Activated B cell treated with CpG ODN at 0.5 μM for 24 hours (primary cell): ENCODE measurements around the gene TMEM220. TPM values are rescaled to one million over a fixed set of nuclear protein-coding genes. Genes with fewer than 3 reads are reported as not detected.
A peak's percentile ranks its signal among the peaks of the same experiment; 100 is the strongest.

ENCODE experiments used
- ATAC-seq: fragments of 200-7000 bp; cut with Tn5 transposase; one replicate; pipeline ENCODE4 v1.10.0; 2021; ENCODE audit warnings: low read depth, mild to moderate bottlenecking, moderate library complexity
- CTCF ChIA-PET: fragments of 350-600 bp; sonication (Branson Sonifier 250); formaldehyde crosslinking; loops from one replicate; lab custom pipeline; 2021; ENCODE audit warnings: antibody characterized with exemption; lab: Charles Lee
- POLR2A ChIA-PET: fragments of 350-600 bp; sonication (Branson Sonifier 250); formaldehyde crosslinking; loops from one replicate; lab custom pipeline; 2021; ENCODE audit warnings: antibody characterized with exemption; lab: Charles Lee
- DNase-seq: peaks from one replicate; pipeline ENCODE4 v3.0.0; 2022
- H3K27ac Mint-ChIP-seq: one replicate; pipeline ENCODE4 v1.8.0; 2020; ENCODE audit warnings: mixed read lengths
- H3K27me3 Mint-ChIP-seq: one replicate; pipeline ENCODE4 v1.8.0; 2021; ENCODE audit warnings: mixed read lengths
- H3K36me3 Mint-ChIP-seq: one replicate; pipeline ENCODE4 v1.8.0; 2021; ENCODE audit warnings: low read depth, mixed read lengths
- H3K4me1 Mint-ChIP-seq: one replicate; pipeline ENCODE4 v1.8.0; 2021; ENCODE audit warnings: mixed read lengths
- H3K4me3 Mint-ChIP-seq: one replicate; pipeline ENCODE4 v1.8.0; 2020; ENCODE audit warnings: mild to moderate bottlenecking, mixed read lengths
- H3K9me3 Mint-ChIP-seq: one replicate; pipeline ENCODE4 v1.8.0; 2020; ENCODE audit warnings: mixed read lengths
- intact Hi-C: fragments of 100-400 bp; cut with micrococcal nuclease; formaldehyde crosslinking; loops from one replicate; pipeline ENCODE4 v1.15.1; 2024
- total RNA-seq: library from RNA; stranded (reverse); gene quantifications from 2 replicates; pipeline ENCODE4 v1.2.3, GENCODE V29; 2022
- TF ChIP-seq, protein P1 (sequence below): fragments of 200-600 bp; IDR thresholded peaks from one replicate; pipeline ENCODE4 v1.8.0; 2022; ENCODE audit warnings: antibody characterized with exemption, mild to moderate bottlenecking

Gene TMEM220
- total RNA-seq, 1 donor from 2014 or later: 1.6 TPM

DNA sequence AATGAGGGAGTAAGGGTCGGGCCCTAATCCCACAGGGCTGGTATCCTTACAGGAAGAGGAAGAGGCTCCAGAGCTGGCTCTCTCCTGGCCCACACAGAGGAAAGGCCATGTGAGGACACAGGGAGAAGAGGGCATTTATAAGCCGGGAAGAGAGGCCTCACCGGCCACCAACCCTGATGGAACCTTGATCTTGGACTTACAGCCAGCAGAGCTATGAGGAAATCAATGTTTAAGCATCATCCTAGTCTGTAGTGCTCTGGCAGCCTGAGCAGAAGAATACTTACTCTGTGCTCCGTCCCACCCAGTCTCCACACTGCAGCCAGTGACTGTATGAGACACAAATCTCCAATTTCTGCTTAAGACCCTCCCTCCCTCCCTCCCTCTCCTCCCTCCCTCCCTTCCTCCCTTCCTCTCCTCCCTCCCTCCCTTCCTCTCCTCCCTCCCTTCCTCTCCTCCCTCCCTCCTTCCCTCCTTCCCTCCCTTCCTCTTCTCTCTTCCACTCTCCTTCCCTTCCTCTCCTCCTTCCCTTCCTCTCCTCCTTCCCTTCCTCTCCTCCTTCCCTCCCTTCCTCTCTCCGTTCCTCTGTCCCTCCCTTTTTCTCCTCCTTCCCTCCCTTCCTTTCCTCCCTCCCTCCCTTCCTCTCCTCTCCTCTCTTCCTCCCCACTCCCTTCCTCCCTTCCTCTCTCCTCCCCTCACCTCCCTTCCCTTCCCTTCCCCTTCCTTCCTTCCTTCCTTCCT is 8.9 kb upstream of the TMEM220 start:
- DNase-seq (no peak), ATAC-seq (no peak)
- Mint-ChIP-seq H3K9me3 (no peaks in the 10 kb centered on the region), H3K27me3 (peaks cover 14% of the 10 kb centered on the region), H3K4me3 (no peak overlapping the region), H3K4me1 (peaks cover 3% of the 10 kb centered on the region), H3K36me3 (no peaks in the 10 kb centered on the region), H3K27ac (no peak overlapping the region)
- TF ChIP-seq, protein P1, sequence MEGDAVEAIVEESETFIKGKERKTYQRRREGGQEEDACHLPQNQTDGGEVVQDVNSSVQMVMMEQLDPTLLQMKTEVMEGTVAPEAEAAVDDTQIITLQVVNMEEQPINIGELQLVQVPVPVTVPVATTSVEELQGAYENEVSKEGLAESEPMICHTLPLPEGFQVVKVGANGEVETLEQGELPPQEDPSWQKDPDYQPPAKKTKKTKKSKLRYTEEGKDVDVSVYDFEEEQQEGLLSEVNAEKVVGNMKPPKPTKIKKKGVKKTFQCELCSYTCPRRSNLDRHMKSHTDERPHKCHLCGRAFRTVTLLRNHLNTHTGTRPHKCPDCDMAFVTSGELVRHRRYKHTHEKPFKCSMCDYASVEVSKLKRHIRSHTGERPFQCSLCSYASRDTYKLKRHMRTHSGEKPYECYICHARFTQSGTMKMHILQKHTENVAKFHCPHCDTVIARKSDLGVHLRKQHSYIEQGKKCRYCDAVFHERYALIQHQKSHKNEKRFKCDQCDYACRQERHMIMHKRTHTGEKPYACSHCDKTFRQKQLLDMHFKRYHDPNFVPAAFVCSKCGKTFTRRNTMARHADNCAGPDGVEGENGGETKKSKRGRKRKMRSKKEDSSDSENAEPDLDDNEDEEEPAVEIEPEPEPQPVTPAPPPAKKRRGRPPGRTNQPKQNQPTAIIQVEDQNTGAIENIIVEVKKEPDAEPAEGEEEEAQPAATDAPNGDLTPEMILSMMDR: no peak
- intact Hi-C loops: no loop called here
- ChIA-PET POLR2A (interaction anchor here (0.9 kb wide), 1 partner anchor 75 kb away, joined by 3 read pairs; no protein-coding TSS in a partner anchor), CTCF (interaction anchor here (2.4 kb wide), 1 partner anchor 107 kb away, joined by 8 read pairs; no protein-coding TSS in a partner anchor)

DNA sequence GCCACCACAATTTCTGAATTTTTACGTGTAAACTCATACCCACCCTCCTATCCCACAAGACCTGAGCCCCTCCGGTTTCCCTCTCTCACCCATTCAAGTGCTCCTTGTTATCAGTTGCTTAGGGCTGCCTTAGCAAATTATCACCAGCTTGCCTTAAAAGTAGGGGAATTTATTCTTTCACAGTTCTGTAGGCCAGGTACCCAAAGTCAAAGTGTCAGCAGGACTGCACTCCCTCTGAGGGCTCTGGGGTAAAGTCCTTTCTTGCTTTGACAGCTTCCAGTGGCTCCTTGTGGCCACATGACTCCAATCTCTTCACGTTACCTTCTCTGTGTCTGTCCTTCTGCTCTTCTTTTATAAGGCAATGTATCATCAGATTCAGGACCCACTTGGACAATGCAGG is 7.9 kb upstream of the TMEM220 start:
- TF ChIP-seq, protein P1: no peak
- no peak overlapping the region for H3K4me3 Mint-ChIP-seq
- H3K36me3 Mint-ChIP-seq: no peaks in the 10 kb centered on the region
- H3K4me1 Mint-ChIP-seq: peaks cover 3% of the 10 kb centered on the region
- ATAC-seq (no peak), DNase-seq (no peak)
- POLR2A ChIA-PET: interaction anchor here (0.6 kb wide), 1 partner anchor 14 kb away, joined by 7 read pairs; no protein-coding TSS in a partner anchor
- peaks cover 14% of the 10 kb centered on the region for H3K27me3 Mint-ChIP-seq
- no peak overlapping the region for H3K27ac Mint-ChIP-seq
- CTCF ChIA-PET: interaction anchor here (1.0 to 2.4 kb wide), 2 partner anchors 92 to 108 kb away, joined by 3 to 8 read pairs; no protein-coding TSS in a partner anchor
- no peaks in the 10 kb centered on the region for H3K9me3 Mint-ChIP-seq
- intact Hi-C loops: no loop called here

DNA sequence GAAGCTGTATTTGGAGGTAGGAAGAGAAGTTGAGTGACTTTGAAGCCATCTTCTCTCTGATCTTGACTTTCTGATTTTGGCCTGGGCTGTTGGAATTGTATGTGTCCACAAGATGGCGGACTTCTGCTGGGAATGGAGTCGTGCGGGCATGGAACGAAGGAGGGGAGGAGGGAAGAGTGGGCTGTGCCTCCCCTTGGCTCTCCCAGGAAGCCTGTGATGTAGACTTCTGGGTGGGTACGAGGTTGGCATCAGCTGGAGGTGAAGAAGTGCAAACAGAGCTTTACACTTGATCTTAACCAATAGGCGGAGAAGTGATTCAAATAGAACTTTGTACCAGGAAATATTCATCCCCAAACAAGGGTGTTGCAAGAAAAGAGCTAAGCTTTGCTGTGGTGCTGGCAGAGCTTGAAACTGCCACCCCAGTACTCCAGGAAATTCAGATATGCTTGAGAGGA is 7.4 kb upstream of the TMEM220 start:
- H3K4me3 Mint-ChIP-seq: peak overlapping the region; percentile 2
- ATAC-seq: no peak
- ChIA-PET POLR2A (interaction anchor here (0.6 kb wide), 1 partner anchor 13 kb away, joined by 7 read pairs; no protein-coding TSS in a partner anchor), CTCF (interaction anchor here (1.0 to 2.4 kb wide), 3 partner anchors 11 to 108 kb away, joined by 3 to 8 read pairs (median 4); no protein-coding TSS in a partner anchor)
- peaks cover 14% of the 10 kb centered on the region for H3K27me3 Mint-ChIP-seq
- peaks cover 3% of the 10 kb centered on the region for H3K4me1 Mint-ChIP-seq
- DNase-seq: no peak
- no peaks in the 10 kb centered on the region for H3K9me3 Mint-ChIP-seq
- TF ChIP-seq, protein P1: no peak
- intact Hi-C loops: no loop called here
- no peak overlapping the region for H3K27ac Mint-ChIP-seq
- H3K36me3 Mint-ChIP-seq: no peaks in the 10 kb centered on the region

DNA sequence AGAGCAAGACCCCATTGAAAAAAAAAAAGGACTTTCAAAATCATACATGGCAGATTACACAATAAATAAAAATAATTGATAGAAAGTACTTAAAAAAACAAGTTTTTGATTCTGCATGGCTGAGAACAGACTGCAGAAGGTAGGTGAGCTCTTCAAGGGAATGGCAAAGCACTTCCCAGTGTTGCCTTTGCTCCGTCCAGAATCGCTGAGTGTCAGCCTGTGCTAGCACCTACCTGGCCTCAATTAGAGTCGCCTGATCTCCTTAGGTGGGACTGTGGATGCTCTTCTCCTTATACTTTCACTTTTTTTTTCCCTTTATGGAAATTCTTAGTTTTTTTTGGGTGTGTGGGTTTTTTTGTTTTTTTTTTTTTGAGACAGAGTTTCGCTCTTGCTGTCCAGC is 6.0 kb upstream of the TMEM220 start:
- intact Hi-C loops: no loop called here
- no peaks in the 10 kb centered on the region for H3K36me3 Mint-ChIP-seq
- H3K27me3 Mint-ChIP-seq: peaks cover 16% of the 10 kb centered on the region
- peaks cover 6% of the 10 kb centered on the region for H3K4me1 Mint-ChIP-seq
- no peak overlapping the region for H3K27ac Mint-ChIP-seq
- TF ChIP-seq, protein P1: no peak
- no peak overlapping the region for H3K4me3 Mint-ChIP-seq
- POLR2A ChIA-PET: no interaction called here
- no peaks in the 10 kb centered on the region for H3K9me3 Mint-ChIP-seq
- CTCF ChIA-PET: interaction anchor here (1.7 kb wide), 1 partner anchor 12 kb away, joined by 4 read pairs; no protein-coding TSS in a partner anchor
- ATAC-seq: no peak
- no peak for DNase-seq

DNA sequence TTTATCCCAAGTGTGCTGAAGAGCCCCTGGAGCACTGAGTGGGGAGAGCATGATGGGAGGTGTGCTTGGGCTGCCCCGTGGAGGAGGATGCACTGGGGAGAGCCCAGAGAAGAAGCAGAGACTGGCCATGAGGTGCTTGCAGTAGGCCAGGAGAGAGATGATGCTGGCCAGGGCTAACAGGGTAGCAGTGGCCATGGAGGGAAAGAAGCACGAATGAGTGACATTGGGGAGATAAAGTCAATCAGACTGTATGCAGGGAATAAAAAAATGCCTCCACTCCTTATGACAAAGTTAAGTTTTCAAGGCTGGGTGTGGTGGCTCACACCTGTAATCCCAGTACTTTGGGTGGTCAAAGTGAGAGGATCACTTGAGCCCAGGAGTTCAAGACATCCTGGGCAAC is 5.4 kb upstream of the TMEM220 start:
- H3K27me3 Mint-ChIP-seq: peaks cover 14% of the 10 kb centered on the region
- DNase-seq (no peak), ATAC-seq (no peak)
- POLR2A ChIA-PET: no interaction called here
- no peak overlapping the region for H3K4me3 Mint-ChIP-seq
- CTCF ChIA-PET: no interaction called here
- peaks cover 10% of the 10 kb centered on the region for H3K4me1 Mint-ChIP-seq
- H3K27ac Mint-ChIP-seq: no peak overlapping the region
- TF ChIP-seq, protein P1: no peak
- no peaks in the 10 kb centered on the region for H3K9me3 Mint-ChIP-seq
- H3K36me3 Mint-ChIP-seq: no peaks in the 10 kb centered on the region
- intact Hi-C loops: no loop called here
